ENCODE measurements around the gene REC8. TPM values are rescaled to one million over a fixed set of nuclear protein-coding genes. Genes with fewer than 3 reads are reported as not detected.

REC8 gene
- polyA plus RNA-seq, 4 donors: 46.0 to 93.7 (median 68.0) TPM

- no peak for DNase-seq (ENCODE audit: low read depth in 4 of 4, low spot score in 2 of 4)
Observed at GRCh38 chr14:24224618-24225071, 52.8 kb downstream of the REC8 start.

DNA sequence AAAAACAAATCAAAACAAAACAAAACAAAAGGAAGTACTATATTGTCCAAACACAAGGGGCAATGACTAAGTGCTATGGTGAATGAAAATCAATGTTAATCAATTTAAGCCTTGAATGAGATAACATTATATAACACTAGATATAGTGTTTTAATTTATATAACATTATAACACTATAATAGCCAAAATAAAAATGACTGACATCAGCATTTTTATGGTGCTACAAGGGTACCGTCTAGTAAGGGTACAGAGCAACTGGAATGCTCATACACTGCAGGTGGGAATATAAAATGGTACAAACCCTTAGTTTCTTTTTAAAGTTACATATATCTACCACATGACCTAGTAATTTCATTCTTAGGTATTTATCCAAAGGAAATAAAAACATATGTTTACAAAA, 54.6 kb downstream of the REC8 start:
- DNase-seq (ENCODE audit: low read depth in 4 of 4, low spot score in 2 of 4): no peak

DNA sequence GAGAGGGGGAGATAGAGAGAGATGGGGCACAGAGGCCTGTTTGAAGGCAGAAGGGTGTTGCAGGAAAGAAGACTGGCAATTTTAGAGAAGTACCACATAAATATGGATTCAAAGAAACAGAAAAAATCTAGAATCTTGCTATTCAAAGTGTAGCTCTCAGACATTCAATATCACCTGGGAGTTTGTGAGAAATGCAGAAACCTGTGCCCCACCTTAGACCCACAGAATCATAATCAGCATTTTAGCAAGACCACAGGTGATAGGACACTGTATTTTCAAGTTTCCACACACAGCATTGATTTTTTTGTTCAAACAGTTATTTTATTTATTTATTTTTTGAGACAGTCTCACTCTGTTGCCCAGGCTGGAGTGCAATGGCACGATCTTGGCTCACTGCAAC, 57.0 kb downstream of the REC8 start:
- DNase-seq (ENCODE audit: low read depth in 4 of 4, low spot score in 2 of 4): no peak

Other genes with a start within 250 kb of the REC8 start
- gene DHRS4, start 218.3 kb upstream of the REC8 start, polyA plus RNA-seq (ENCODE audit: insufficient read length in 4 of 4): 10 to 100 TPM; 47.4 to 60.4 (median 56.5) TPM
- gene DHRS4L2, start 183.2 kb upstream of the REC8 start, polyA plus RNA-seq (ENCODE audit: insufficient read length in 4 of 4): 10 to 100 TPM; 28.4 to 43.5 (median 36.9) TPM
- gene CARMIL3, start 120.1 kb upstream of the REC8 start, polyA plus RNA-seq (ENCODE audit: insufficient read length in 4 of 4): 1 to 10 TPM; 1.3 to 2.4 (median 1.7) TPM
- under 1 TPM in 1 of 4 donors, not detected in 3; 0.11 TPM for gene CPNE6, start 100.5 kb upstream of the REC8 start, polyA plus RNA-seq (ENCODE audit: insufficient read length in 4 of 4)
- 10 to 100 TPM; 28.6 to 35.6 (median 30.8) TPM for gene PCK2, start 77.8 kb upstream of the REC8 start, polyA plus RNA-seq (ENCODE audit: insufficient read length in 4 of 4)
- 10 to 100 TPM; 77.2 to 88.6 (median 83.0) TPM for gene DCAF11, start 57.3 kb upstream of the REC8 start, polyA plus RNA-seq (ENCODE audit: insufficient read length in 4 of 4)
- gene NRL, start 57.1 kb upstream of the REC8 start, polyA plus RNA-seq (ENCODE audit: insufficient read length in 4 of 4): 1 to 10 TPM; 2.2 to 5.2 (median 3.0) TPM
- 1 to 10 TPM in 3 of 4 donors, under 1 TPM in 1; 0.48 to 2.2 (median 1.3) TPM for gene FITM1, start 41.4 kb upstream of the REC8 start, polyA plus RNA-seq (ENCODE audit: insufficient read length in 4 of 4)
- gene PSME1, start 35.9 kb upstream of the REC8 start, polyA plus RNA-seq (ENCODE audit: insufficient read length in 4 of 4): 100 to 1,000 TPM; 185 to 235 (median 203) TPM
- 10 to 100 TPM; 12.3 to 29.3 (median 22.3) TPM for gene EMC9, start 30.5 kb upstream of the REC8 start, polyA plus RNA-seq (ENCODE audit: insufficient read length in 4 of 4)
- gene PSME2, start 25.5 kb upstream of the REC8 start, polyA plus RNA-seq (ENCODE audit: insufficient read length in 4 of 4): 100 to 1,000 TPM; 150 to 177 (median 159) TPM
- 10 to 100 TPM; 43.6 to 60.2 (median 57.7) TPM for gene RNF31, start 24.6 kb upstream of the REC8 start, polyA plus RNA-seq (ENCODE audit: insufficient read length in 4 of 4)
- gene IRF9, start 10.8 kb upstream of the REC8 start, polyA plus RNA-seq (ENCODE audit: insufficient read length in 4 of 4): 10 to 100 TPM; 52.3 to 68.0 (median 59.7) TPM
- gene IPO4, start 16.7 kb downstream of the REC8 start, polyA plus RNA-seq (ENCODE audit: insufficient read length in 4 of 4): 10 to 100 TPM; 32.7 to 40.9 (median 37.0) TPM
- gene TM9SF1, start 23.4 kb downstream of the REC8 start, polyA plus RNA-seq (ENCODE audit: insufficient read length in 4 of 4): 10 to 100 TPM; 31.9 to 52.0 (median 43.9) TPM
- 10 to 100 TPM in 2 of 4 donors, 1 to 10 TPM in 2; 3.1 to 13.9 (median 7.2) TPM for gene TSSK4, start 33.6 kb downstream of the REC8 start, polyA plus RNA-seq (ENCODE audit: insufficient read length in 4 of 4)
- 10 to 100 TPM; 43.3 to 76.6 (median 53.2) TPM for gene CHMP4A, start 41.4 kb downstream of the REC8 start, polyA plus RNA-seq (ENCODE audit: insufficient read length in 4 of 4)
- 10 to 100 TPM; 10.2 to 18.0 (median 12.1) TPM for gene MDP1, start 44.0 kb downstream of the REC8 start, polyA plus RNA-seq (ENCODE audit: insufficient read length in 4 of 4)
- 100 to 1,000 TPM; 206 to 248 (median 222) TPM for gene NEDD8, start 60.3 kb downstream of the REC8 start, polyA plus RNA-seq (ENCODE audit: insufficient read length in 4 of 4)
- gene GMPR2, start 60.8 kb downstream of the REC8 start, polyA plus RNA-seq (ENCODE audit: insufficient read length in 4 of 4): 100 to 1,000 TPM; 106 to 121 (median 117) TPM
- 10 to 100 TPM; 54.2 to 64.5 (median 57.8) TPM for gene TINF2, start 70.5 kb downstream of the REC8 start, polyA plus RNA-seq (ENCODE audit: insufficient read length in 4 of 4)
- gene TGM1, start 91.1 kb downstream of the REC8 start, polyA plus RNA-seq (ENCODE audit: insufficient read length in 4 of 4): 1 to 10 TPM in 3 of 4 donors, under 1 TPM in 1; 0.92 to 4.5 (median 2.5) TPM
- gene RABGGTA, start 99.5 kb downstream of the REC8 start, polyA plus RNA-seq (ENCODE audit: insufficient read length in 4 of 4): 10 to 100 TPM; 18.0 to 31.1 (median 20.8) TPM
- gene DHRS1, start 127.7 kb downstream of the REC8 start, polyA plus RNA-seq (ENCODE audit: insufficient read length in 4 of 4): 10 to 100 TPM; 41.0 to 52.5 (median 49.9) TPM
- gene NOP9, start 127.8 kb downstream of the REC8 start, polyA plus RNA-seq (ENCODE audit: insufficient read length in 4 of 4): 10 to 100 TPM; 24.1 to 29.0 (median 26.9) TPM
- 10 to 100 TPM; 22.4 to 25.3 (median 23.9) TPM for gene CIDEB, start 135.9 kb downstream of the REC8 start, polyA plus RNA-seq (ENCODE audit: insufficient read length in 4 of 4)
- 1 to 10 TPM; 1.6 to 5.6 (median 2.9) TPM for gene LTB4R2, start 138.1 kb downstream of the REC8 start, polyA plus RNA-seq (ENCODE audit: insufficient read length in 4 of 4)
- 1 to 10 TPM; 2.2 to 7.3 (median 5.0) TPM for gene LTB4R, start 139.4 kb downstream of the REC8 start, polyA plus RNA-seq (ENCODE audit: insufficient read length in 4 of 4)
- gene ADCY4, start 163.0 kb downstream of the REC8 start, polyA plus RNA-seq (ENCODE audit: insufficient read length in 4 of 4): 10 to 100 TPM; 15.8 to 26.6 (median 21.4) TPM
- gene RIPK3, start 167.9 kb downstream of the REC8 start, polyA plus RNA-seq (ENCODE audit: insufficient read length in 4 of 4): 1 to 10 TPM; 2.6 to 4.4 (median 3.5) TPM
- gene NFATC4, start 196.1 kb downstream of the REC8 start, polyA plus RNA-seq (ENCODE audit: insufficient read length in 4 of 4): 10 to 100 TPM; 49.8 to 95.6 (median 72.3) TPM
- gene NYNRIN, start 226.9 kb downstream of the REC8 start, polyA plus RNA-seq (ENCODE audit: insufficient read length in 4 of 4): 10 to 100 TPM; 47.9 to 53.0 (median 49.6) TPM